K562 (cell line): ENCODE data around the gene ALKBH3. TPM values are rescaled to one million over a fixed set of nuclear protein-coding genes. Genes with fewer than 3 reads are reported as not detected.

Source experiments
- CBFB ChIP-seq: sonication (generic); formaldehyde crosslinking; IDR thresholded peaks from 2 replicates; pipeline ENCODE4 v1.4.0; 2020; ENCODE audit warnings: mild to moderate bottlenecking, missing genetic modification reagents
- GTF2F1 ChIP-seq: IDR thresholded peaks from 2 replicates; pipeline ENCODE4 v1.6.1; 2011; ENCODE audit warnings: low read depth, low read length, improper control_type of control experiment
- HDAC6 ChIP-seq: IDR thresholded peaks from 2 replicates; pipeline ENCODE4 v1.6.1; 2012; ENCODE audit warnings: low read depth, mild to moderate bottlenecking, control low read depth, inconsistent platforms, low read length, moderate library complexity
- KDM4B ChIP-seq, 2 experiments: fragments of 450-650 bp in 1 of 2; sonication (generic) in 1 of 2; IDR thresholded peaks; 2 replicates each; pipeline ENCODE4 v1.6.1; 2016 to 2017; ENCODE audit warnings: borderline replicate concordance in 2 of 2, antibody characterized with exemption in 1 of 2, low read depth in 1 of 2, mild to moderate bottlenecking in 1 of 2
- PCBP2 ChIP-seq: fragments of 200-400 bp; formaldehyde crosslinking; IDR thresholded peaks from 2 replicates; pipeline ENCODE4 v1.6.1; 2018; ENCODE audit warnings: low read length, low read depth, mild to moderate bottlenecking, moderate library complexity; ENCODE audit not compliant: poor library complexity, severe bottlenecking
- RBM14 ChIP-seq: fragments of 200-400 bp; formaldehyde crosslinking; IDR thresholded peaks from 2 replicates; pipeline ENCODE4 v1.6.1; 2018; ENCODE audit warnings: low read depth, mild to moderate bottlenecking, low read length, moderate library complexity, borderline replicate concordance; ENCODE audit not compliant: insufficient read depth
- RFX1 ChIP-seq: fragments of 450-650 bp; IDR thresholded peaks from 2 replicates; pipeline ENCODE4 v1.6.1; 2016; ENCODE audit warnings: mild to moderate bottlenecking, moderate library complexity
- ZSCAN32 ChIP-seq: fragments of 450-650 bp; formaldehyde crosslinking; IDR thresholded peaks from 2 replicates; pipeline ENCODE4 v1.4.0; 2020; ENCODE audit warnings: mild to moderate bottlenecking, moderate library complexity
- polyA plus RNA-seq, 8 experiments: library from polyadenylated mRNA; depleted of rRNA in 4 of 8; stranded (reverse) in 5 of 8; unstranded in 3 of 8; fragments of >200 nt; fragmentation: Nextera tagmentation in 2 of 8; fragmentation: Illumina TruSeq in 1 of 8; extraction: Ambion mirVana in 2 of 8; extraction: Trizol in 1 of 8; gene quantifications; 2 replicates each; pipeline versions ENCODE4 v1.2.1 to v1.2.3, GENCODE V29; 2011 to 2014; ENCODE audit warnings: inconsistent platforms in 1 of 8, missing spikeins in 1 of 8
- total RNA-seq, 7 experiments: library from RNA; depleted of rRNA in 6 of 7; stranded (reverse); fragments of >200 nt in 6 of 7; fragmentation: Illumina TruSeq in 2 of 7; extraction: Trizol in 2 of 7; gene quantifications; 2 replicates each; pipeline versions ENCODE4 v1.2.1 to v1.2.3, GENCODE V29; 2011 to 2021; ENCODE audit warnings: low replicate concordance in 1 of 7
- TF ChIP-seq, protein P1 (sequence below): fragments of 250-450 bp; sonication (Bioruptor Pico); IDR thresholded peaks from 2 replicates; pipeline ENCODE4 v1.4.0; 2020; ENCODE audit warnings: mild to moderate bottlenecking, moderate library complexity, borderline replicate concordance
- TF ChIP-seq, protein P2 (sequence below): conservative IDR thresholded peaks from 2 replicates; pipeline ENCODE4 v1.6.1; 2011; ENCODE audit warnings: low read depth, mild to moderate bottlenecking, low read length; ENCODE audit not compliant: control insufficient read depth
- TF ChIP-seq, protein P3 (sequence below), 3 experiments: IDR thresholded peaks in 2 of 3; conservative IDR thresholded peaks in 1 of 3; 2 replicates each; pipeline ENCODE4 v1.5.1; 2011 to 2012; ENCODE audit warnings: low read length in 3 of 3, mild to moderate bottlenecking in 3 of 3, control low read depth in 2 of 3, improper control_type of control experiment in 1 of 3, inconsistent platforms in 1 of 3, low read depth in 1 of 3, mixed read lengths in 1 of 3, moderate library complexity in 1 of 3; ENCODE audit not compliant: insufficient read depth in 2 of 3
- TF ChIP-seq, protein P4 (sequence below): sonication (generic); formaldehyde crosslinking; IDR thresholded peaks from 2 replicates; pipeline ENCODE4 v1.8.1; 2023; ENCODE audit warnings: mild to moderate bottlenecking, missing genetic modification reagents, moderate library complexity
- TF ChIP-seq, protein P5 (sequence below): fragments of 450-650 bp; formaldehyde crosslinking; IDR thresholded peaks from 2 replicates; pipeline ENCODE4 v1.4.0; 2020; ENCODE audit warnings: mild to moderate bottlenecking, moderate library complexity
- TF ChIP-seq, protein P6 (sequence below): fragments of 250-450 bp; sonication (Bioruptor Pico); IDR thresholded peaks from 2 replicates; pipeline ENCODE4 v1.5.0; 2022; ENCODE audit warnings: mild to moderate bottlenecking

ALKBH3 gene
- total and polyA plus RNA-seq, 9 of the 15 experiments (the other 6 are each of a cell fraction or from before 2014, with no cell fraction given), result 16.0 to 49.9 (median 36.5) TPM

DNA sequence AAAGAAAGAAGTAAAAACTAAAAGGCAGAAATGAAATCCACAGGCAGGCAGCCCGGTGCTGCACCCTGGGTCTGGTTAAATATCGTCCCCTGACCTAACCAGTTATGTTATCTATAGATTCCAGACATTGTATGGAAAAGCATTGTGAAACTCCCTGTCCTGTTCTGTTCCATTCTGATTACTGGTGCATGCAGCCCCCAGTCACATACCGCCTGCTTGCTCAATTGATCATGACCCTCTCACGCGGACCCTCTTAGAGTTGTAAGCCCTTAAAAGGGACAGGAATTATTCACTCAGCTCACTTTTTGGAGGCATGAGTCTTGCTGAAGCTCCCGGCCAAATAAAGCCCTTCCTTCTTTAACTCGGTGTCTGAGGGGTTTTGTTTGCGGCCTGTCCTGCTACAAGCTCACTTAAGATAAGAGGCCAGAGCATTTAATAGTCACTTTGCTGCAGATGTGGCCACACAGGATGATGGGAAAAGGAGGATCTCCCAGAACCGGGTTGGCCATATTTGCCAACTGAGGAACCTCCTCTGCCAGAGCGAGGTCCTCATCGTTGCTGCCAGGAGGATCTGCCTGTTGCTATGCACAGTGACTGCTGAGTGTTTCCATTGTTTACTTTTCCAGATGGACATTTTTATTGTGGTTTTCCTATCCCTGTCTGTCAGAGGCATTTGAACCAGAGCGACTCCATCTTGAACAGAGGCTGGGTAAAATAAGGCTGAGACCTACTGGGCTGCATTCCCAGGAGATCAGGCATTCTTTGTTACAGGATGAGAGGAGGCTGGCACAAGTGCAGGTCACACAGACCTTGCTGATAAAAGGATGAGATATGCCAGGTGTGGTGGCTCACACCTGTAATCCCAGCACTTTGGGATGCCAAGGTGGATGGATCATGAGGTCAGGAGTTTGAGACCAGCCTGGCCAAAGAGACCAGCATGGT lies 72.0 kb downstream of the ALKBH3 start (continued):
- TF ChIP-seq, protein P1, sequence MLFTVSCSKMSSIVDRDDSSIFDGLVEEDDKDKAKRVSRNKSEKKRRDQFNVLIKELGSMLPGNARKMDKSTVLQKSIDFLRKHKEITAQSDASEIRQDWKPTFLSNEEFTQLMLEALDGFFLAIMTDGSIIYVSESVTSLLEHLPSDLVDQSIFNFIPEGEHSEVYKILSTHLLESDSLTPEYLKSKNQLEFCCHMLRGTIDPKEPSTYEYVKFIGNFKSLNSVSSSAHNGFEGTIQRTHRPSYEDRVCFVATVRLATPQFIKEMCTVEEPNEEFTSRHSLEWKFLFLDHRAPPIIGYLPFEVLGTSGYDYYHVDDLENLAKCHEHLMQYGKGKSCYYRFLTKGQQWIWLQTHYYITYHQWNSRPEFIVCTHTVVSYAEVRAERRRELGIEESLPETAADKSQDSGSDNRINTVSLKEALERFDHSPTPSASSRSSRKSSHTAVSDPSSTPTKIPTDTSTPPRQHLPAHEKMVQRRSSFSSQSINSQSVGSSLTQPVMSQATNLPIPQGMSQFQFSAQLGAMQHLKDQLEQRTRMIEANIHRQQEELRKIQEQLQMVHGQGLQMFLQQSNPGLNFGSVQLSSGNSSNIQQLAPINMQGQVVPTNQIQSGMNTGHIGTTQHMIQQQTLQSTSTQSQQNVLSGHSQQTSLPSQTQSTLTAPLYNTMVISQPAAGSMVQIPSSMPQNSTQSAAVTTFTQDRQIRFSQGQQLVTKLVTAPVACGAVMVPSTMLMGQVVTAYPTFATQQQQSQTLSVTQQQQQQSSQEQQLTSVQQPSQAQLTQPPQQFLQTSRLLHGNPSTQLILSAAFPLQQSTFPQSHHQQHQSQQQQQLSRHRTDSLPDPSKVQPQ (CRISPR knock-in tag), result peak; percentile 86
- TF ChIP-seq, protein P2, sequence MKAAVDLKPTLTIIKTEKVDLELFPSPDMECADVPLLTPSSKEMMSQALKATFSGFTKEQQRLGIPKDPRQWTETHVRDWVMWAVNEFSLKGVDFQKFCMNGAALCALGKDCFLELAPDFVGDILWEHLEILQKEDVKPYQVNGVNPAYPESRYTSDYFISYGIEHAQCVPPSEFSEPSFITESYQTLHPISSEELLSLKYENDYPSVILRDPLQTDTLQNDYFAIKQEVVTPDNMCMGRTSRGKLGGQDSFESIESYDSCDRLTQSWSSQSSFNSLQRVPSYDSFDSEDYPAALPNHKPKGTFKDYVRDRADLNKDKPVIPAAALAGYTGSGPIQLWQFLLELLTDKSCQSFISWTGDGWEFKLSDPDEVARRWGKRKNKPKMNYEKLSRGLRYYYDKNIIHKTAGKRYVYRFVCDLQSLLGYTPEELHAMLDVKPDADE, result no peak
- TF ChIP-seq, protein P3, sequence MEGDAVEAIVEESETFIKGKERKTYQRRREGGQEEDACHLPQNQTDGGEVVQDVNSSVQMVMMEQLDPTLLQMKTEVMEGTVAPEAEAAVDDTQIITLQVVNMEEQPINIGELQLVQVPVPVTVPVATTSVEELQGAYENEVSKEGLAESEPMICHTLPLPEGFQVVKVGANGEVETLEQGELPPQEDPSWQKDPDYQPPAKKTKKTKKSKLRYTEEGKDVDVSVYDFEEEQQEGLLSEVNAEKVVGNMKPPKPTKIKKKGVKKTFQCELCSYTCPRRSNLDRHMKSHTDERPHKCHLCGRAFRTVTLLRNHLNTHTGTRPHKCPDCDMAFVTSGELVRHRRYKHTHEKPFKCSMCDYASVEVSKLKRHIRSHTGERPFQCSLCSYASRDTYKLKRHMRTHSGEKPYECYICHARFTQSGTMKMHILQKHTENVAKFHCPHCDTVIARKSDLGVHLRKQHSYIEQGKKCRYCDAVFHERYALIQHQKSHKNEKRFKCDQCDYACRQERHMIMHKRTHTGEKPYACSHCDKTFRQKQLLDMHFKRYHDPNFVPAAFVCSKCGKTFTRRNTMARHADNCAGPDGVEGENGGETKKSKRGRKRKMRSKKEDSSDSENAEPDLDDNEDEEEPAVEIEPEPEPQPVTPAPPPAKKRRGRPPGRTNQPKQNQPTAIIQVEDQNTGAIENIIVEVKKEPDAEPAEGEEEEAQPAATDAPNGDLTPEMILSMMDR (IDR thresholded peaks at IDR 0.05 in 2 of 3, conservative IDR thresholded peaks at IDR 0.05 in 1 of 3; ENCODE audit: insufficient read depth in 2 of 3, low read depth in 1 of 3, low read length in 3 of 3), result no peak
- no peak for TF ChIP-seq HDAC6
- 0 out of 2 replicates have a peak, but pooled peaks have one; percentile 29 for TF ChIP-seq RFX1
- TF ChIP-seq RBM14, result no peak
- TF ChIP-seq ZSCAN32 (CRISPR knock-in tag), result peak; percentile 66; the same call in 1 of the 2 replicates
- TF ChIP-seq, protein P4, sequence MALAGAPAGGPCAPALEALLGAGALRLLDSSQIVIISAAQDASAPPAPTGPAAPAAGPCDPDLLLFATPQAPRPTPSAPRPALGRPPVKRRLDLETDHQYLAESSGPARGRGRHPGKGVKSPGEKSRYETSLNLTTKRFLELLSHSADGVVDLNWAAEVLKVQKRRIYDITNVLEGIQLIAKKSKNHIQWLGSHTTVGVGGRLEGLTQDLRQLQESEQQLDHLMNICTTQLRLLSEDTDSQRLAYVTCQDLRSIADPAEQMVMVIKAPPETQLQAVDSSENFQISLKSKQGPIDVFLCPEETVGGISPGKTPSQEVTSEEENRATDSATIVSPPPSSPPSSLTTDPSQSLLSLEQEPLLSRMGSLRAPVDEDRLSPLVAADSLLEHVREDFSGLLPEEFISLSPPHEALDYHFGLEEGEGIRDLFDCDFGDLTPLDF (CRISPR knock-in tag), result no peak
- no peak for TF ChIP-seq PCBP2
- TF ChIP-seq, protein P5, sequence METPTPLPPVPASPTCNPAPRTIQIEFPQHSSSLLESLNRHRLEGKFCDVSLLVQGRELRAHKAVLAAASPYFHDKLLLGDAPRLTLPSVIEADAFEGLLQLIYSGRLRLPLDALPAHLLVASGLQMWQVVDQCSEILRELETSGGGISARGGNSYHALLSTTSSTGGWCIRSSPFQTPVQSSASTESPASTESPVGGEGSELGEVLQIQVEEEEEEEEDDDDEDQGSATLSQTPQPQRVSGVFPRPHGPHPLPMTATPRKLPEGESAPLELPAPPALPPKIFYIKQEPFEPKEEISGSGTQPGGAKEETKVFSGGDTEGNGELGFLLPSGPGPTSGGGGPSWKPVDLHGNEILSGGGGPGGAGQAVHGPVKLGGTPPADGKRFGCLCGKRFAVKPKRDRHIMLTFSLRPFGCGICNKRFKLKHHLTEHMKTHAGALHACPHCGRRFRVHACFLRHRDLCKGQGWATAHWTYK (CRISPR knock-in tag), result peak; percentile 98
- TF ChIP-seq KDM4B (IDR thresholded peaks at IDR 0.05; ENCODE audit: borderline replicate concordance in 2 of 2, low read depth in 1 of 2), result no peak
- TF ChIP-seq, protein P6, sequence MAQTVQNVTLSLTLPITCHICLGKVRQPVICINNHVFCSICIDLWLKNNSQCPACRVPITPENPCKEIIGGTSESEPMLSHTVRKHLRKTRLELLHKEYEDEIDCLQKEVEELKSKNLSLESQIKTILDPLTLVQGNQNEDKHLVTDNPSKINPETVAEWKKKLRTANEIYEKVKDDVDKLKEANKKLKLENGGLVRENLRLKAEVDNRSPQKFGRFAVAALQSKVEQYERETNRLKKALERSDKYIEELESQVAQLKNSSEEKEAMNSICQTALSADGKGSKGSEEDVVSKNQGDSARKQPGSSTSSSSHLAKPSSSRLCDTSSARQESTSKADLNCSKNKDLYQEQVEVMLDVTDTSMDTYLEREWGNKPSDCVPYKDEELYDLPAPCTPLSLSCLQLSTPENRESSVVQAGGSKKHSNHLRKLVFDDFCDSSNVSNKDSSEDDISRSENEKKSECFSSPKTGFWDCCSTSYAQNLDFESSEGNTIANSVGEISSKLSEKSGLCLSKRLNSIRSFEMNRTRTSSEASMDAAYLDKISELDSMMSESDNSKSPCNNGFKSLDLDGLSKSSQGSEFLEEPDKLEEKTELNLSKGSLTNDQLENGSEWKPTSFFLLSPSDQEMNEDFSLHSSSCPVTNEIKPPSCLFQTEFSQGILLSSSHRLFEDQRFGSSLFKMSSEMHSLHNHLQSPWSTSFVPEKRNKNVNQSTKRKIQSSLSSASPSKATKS (CRISPR knock-in tag), result peak; percentile 81; the same call in 1 of the 2 replicates
- TF ChIP-seq CBFB (CRISPR knock-in tag), result no peak
- no peak for TF ChIP-seq GTF2F1
